Measurements from ENCODE around the gene DEPDC5.

DNA sequence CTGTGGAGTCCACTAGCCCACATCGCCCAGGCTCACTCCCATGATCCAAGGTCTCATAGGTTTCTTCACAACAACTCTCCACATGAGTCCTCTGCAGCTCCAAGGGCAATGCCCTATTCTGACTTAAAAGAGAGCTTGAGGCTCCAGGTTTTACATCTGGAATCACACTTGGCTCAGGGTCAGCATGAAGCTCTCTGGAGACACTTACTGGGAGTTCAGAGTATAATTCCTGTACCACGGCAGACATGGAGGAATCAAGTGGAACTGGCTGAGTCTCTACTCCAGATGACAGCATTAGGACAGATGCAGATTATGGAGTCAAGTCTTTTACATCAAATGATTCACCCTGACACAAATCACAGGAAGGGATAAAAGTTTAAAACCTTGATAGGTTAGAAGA lies 15.3 kb upstream of the DEPDC5 start:
- TF ChIP-seq POLR2AphosphoS5 (IDR thresholded peaks at IDR 0.05; ENCODE audit: low read depth, low read length) = no peak
- TF ChIP-seq TAF1 (IDR thresholded peaks at IDR 0.05; ENCODE audit: borderline replicate concordance, low read depth, low read length) = no peak
- no peak for TF ChIP-seq POLR2A (IDR thresholded peaks at IDR 0.05; ENCODE audit: low read depth, low read length)
